ENCODE results near the gene MAPK1.

DNA sequence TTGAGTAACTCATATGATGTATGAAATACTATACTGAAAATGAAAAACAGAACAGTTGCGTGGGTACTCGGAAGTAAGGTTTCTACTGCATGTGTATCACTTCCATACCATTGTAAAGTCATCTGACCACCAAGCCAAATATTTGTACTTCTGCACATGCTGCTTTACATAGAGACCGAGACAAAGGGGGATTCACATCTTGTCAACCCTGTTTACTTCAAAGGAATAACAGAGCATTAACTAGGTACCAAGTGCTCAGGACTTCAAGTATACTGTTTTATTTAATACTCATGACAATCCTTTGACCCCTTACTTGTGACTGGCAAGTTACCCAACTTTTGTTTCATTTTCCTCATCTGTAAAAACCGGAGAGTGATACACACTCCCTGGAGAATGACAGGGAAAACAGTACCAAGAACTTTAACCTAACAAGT lies 9.9 kb downstream of the MAPK1 start:
- TF ChIP-seq, protein P1, sequence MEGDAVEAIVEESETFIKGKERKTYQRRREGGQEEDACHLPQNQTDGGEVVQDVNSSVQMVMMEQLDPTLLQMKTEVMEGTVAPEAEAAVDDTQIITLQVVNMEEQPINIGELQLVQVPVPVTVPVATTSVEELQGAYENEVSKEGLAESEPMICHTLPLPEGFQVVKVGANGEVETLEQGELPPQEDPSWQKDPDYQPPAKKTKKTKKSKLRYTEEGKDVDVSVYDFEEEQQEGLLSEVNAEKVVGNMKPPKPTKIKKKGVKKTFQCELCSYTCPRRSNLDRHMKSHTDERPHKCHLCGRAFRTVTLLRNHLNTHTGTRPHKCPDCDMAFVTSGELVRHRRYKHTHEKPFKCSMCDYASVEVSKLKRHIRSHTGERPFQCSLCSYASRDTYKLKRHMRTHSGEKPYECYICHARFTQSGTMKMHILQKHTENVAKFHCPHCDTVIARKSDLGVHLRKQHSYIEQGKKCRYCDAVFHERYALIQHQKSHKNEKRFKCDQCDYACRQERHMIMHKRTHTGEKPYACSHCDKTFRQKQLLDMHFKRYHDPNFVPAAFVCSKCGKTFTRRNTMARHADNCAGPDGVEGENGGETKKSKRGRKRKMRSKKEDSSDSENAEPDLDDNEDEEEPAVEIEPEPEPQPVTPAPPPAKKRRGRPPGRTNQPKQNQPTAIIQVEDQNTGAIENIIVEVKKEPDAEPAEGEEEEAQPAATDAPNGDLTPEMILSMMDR (IDR thresholded peaks at IDR 0.05; ENCODE audit: low read length), result no peak
- TF ChIP-seq EZH2 (optimal IDR thresholded peaks at IDR 0.05; ENCODE audit: low read depth, low read length) (no peak), EZH2phosphoT487 (IDR thresholded peaks at IDR 0.05; ENCODE audit: low read length) (no peak)

Data from MM.1S (cell line).